Mesothelial cell of epicardium (in vitro differentiated cells): ENCODE measurements around the gene SPOPL. TPM values are rescaled to one million over a fixed set of nuclear protein-coding genes. Genes with fewer than 3 reads are reported as not detected.

Experiments used
- DNase-seq, 2 experiments: peaks; one replicate each; pipeline ENCODE4 v3.0.0; 2021; ENCODE audit warnings: low spot score in 2 of 2; ENCODE audit not compliant: unreplicated experiment in 2 of 2
- H3K27ac Mint-ChIP-seq: 2 replicates; pipeline ENCODE4 v1.8.0; 2021; ENCODE audit warnings: mixed read lengths
- H3K27me3 Mint-ChIP-seq: 2 replicates; pipeline ENCODE4 v1.8.0; 2021; ENCODE audit warnings: low read depth, mixed read lengths
- H3K36me3 Mint-ChIP-seq: 2 replicates; pipeline ENCODE4 v1.8.0; 2021; ENCODE audit warnings: mixed read lengths
- H3K4me1 Mint-ChIP-seq: 2 replicates; pipeline ENCODE4 v1.8.0; 2021; ENCODE audit warnings: mixed read lengths
- H3K4me3 Mint-ChIP-seq: 2 replicates; pipeline ENCODE4 v1.8.0; 2021; ENCODE audit warnings: mild to moderate bottlenecking, moderate library complexity, mixed read lengths
- H3K9me3 Mint-ChIP-seq: 2 replicates; pipeline ENCODE4 v1.8.0; 2021; ENCODE audit warnings: mixed read lengths
- total RNA-seq: library from RNA; stranded (reverse); gene quantifications from 3 replicates; pipeline ENCODE4 v1.2.1, GENCODE V29; 2021
- TF ChIP-seq, protein P1 (sequence below): fragments of 200-600 bp; sonication (generic); IDR thresholded peaks from one replicate; pipeline ENCODE4 v1.5.0; 2021; ENCODE audit warnings: antibody characterized with exemption; ENCODE audit not compliant: unreplicated experiment

SPOPL gene
- total RNA-seq, 1 donor from 2014 or later = 28.7 TPM

- peaks cover 20% of the 10 kb centered on the region for H3K36me3 Mint-ChIP-seq
- DNase-seq = no peak
- H3K4me3 Mint-ChIP-seq = no peak overlapping the region
- H3K9me3 Mint-ChIP-seq = peaks cover 5% of the 10 kb centered on the region
- no peaks in the 10 kb centered on the region for H3K27me3 Mint-ChIP-seq
- H3K27ac Mint-ChIP-seq = no peak overlapping the region
- H3K4me1 Mint-ChIP-seq = peaks cover 12% of the 10 kb centered on the region
- TF ChIP-seq, protein P1, sequence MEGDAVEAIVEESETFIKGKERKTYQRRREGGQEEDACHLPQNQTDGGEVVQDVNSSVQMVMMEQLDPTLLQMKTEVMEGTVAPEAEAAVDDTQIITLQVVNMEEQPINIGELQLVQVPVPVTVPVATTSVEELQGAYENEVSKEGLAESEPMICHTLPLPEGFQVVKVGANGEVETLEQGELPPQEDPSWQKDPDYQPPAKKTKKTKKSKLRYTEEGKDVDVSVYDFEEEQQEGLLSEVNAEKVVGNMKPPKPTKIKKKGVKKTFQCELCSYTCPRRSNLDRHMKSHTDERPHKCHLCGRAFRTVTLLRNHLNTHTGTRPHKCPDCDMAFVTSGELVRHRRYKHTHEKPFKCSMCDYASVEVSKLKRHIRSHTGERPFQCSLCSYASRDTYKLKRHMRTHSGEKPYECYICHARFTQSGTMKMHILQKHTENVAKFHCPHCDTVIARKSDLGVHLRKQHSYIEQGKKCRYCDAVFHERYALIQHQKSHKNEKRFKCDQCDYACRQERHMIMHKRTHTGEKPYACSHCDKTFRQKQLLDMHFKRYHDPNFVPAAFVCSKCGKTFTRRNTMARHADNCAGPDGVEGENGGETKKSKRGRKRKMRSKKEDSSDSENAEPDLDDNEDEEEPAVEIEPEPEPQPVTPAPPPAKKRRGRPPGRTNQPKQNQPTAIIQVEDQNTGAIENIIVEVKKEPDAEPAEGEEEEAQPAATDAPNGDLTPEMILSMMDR = no peak
Observed at GRCh38 chr2:138548796-138549195, 47.2 kb downstream of the SPOPL start.

DNA sequence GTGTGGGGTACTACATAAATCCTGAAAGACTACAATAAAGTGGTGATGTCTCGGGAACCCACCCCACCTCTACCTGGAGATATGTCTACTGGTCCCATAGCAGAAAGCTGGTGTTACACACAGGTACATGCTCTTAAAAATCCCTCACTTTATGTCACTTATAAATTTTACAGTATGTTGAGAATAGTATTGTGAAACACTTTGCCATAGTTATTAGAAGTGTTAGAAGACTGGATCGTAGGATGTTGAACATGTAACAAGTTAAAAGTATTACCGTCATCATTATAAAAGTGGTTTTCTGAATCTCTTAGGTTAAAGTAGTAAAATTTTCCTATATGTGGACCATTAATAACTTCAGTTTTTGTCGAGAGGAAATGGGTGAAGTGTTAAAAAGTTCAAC lies 48.6 kb downstream of the SPOPL start:
- no peak overlapping the region for H3K27ac Mint-ChIP-seq
- H3K4me1 Mint-ChIP-seq = peaks cover 12% of the 10 kb centered on the region
- DNase-seq = no peak
- H3K36me3 Mint-ChIP-seq = peaks cover 22% of the 10 kb centered on the region
- H3K4me3 Mint-ChIP-seq = no peak overlapping the region
- H3K9me3 Mint-ChIP-seq = no peaks in the 10 kb centered on the region
- TF ChIP-seq, protein P1 = no peak
- no peaks in the 10 kb centered on the region for H3K27me3 Mint-ChIP-seq

DNA sequence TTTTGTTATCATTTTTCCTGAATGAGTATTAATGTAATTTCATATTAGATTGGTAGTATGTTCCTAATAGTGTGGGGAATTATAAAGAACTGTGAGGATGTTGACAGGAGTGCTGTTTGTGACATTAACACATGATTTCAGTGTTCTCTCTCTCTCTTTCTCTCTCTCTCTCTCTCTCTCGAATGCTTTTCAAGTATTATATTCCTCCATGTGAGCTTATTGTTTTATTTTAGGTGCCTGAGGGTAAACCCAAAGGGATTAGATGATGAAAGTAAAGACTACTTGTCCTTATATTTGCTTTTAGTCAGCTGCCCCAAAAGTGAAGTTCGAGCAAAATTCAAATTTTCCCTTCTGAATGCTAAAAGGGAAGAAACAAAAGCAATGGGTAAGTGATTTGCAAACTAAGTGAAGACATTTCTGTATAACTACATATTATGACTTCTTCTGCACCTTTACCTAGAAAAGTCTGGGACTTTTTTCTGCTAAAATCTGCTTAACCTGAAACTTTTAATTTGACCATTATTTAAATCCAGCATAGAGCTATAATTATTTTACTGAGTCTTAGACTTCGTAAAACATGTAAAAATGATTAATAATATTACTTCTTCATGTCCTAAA lies 49.2 kb downstream of the SPOPL start:
- H3K27me3 Mint-ChIP-seq = no peaks in the 10 kb centered on the region
- H3K27ac Mint-ChIP-seq = no peak overlapping the region
- no peak for DNase-seq
- TF ChIP-seq, protein P1 = no peak
- H3K36me3 Mint-ChIP-seq = peaks cover 26% of the 10 kb centered on the region
- no peaks in the 10 kb centered on the region for H3K9me3 Mint-ChIP-seq
- peaks cover 12% of the 10 kb centered on the region for H3K4me1 Mint-ChIP-seq
- no peak overlapping the region for H3K4me3 Mint-ChIP-seq

DNA sequence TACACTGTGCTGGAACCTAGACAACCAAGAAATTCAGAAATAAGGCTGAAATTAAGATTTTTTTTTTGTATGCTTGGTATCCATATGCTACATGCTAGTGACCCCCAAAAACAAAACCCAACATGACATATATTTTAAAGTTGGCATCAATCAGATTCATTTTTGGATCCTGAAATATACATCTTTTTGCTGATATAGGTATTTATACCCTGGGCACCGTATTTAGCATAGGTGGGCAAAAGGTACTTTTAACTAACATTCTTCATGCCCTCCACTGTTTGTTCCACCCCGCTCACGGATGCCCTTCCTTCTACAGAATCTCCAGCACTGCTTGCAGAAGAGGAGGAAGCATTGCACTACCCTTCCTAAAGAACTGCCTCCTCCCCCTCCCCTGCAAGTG lies 52.6 kb downstream of the SPOPL start:
- H3K27me3 Mint-ChIP-seq = no peaks in the 10 kb centered on the region

DNA sequence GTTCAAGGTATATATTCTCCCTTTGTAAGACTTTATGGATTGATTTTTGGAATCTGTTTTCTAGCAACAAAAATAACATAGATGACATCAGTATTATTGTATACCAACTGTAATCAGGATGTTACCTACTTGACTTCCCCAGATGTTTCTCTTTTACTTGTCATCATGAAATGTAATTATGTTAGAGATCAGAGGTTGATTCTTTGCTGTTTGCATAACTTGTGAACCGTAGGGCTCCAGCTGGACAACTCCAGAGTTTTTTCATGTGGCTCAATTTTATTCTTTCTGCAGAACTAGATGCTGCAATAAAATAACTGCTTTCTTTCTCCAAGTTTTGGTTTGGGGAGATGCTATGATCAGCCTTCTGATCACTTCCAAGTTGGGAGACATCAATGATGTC lies 58.1 kb downstream of the SPOPL start:
- Mint-ChIP-seq H3K27me3 (no peaks in the 10 kb centered on the region), H3K27ac (no peak overlapping the region), H3K4me1 (peaks cover 6% of the 10 kb centered on the region), H3K36me3 (peaks cover 48% of the 10 kb centered on the region), H3K9me3 (no peaks in the 10 kb centered on the region), H3K4me3 (no peak overlapping the region)
- no peak for DNase-seq
- TF ChIP-seq, protein P1 = no peak

More for the DNA sequence above, 52.6 kb downstream of the SPOPL start:
- Mint-ChIP-seq H3K9me3 (no peaks in the 10 kb centered on the region), H3K4me3 (no peak overlapping the region), H3K36me3 (peaks cover 36% of the 10 kb centered on the region), H3K27ac (no peak overlapping the region), H3K4me1 (peaks cover 12% of the 10 kb centered on the region)
- TF ChIP-seq, protein P1 = no peak
- DNase-seq = no peak
